ENCODE results near the gene ADORA2A.
A peak's percentile ranks its signal among the peaks of the same experiment; 100 is the strongest.

ADORA2A gene

GRCh38 chr22:24437091-24437490 lies 9.7 kb downstream of the ADORA2A start:
- no peak overlapping the region for H3K4me3 ChIP-seq (ENCODE audit: low read depth, low read length)
- no peak for TF ChIP-seq CTCF (IDR thresholded peaks at IDR 0.05; ENCODE audit: borderline replicate concordance, insufficient read depth, low read depth, low read length)

- no peak overlapping the region for H3K4me3 ChIP-seq (ENCODE audit: low read depth, low read length)
- peak; percentile 40 for TF ChIP-seq CTCF (IDR thresholded peaks at IDR 0.05; ENCODE audit: borderline replicate concordance, insufficient read depth, low read depth, low read length)
These were observed 10.4 kb downstream of the ADORA2A start for GRCh38 chr22:24437741-24438328.

GRCh38 chr22:24440270-24440717 lies 12.9 kb downstream of the ADORA2A start:
- no peak for TF ChIP-seq CTCF (IDR thresholded peaks at IDR 0.05; ENCODE audit: borderline replicate concordance, insufficient read depth, low read depth, low read length)
- H3K4me3 ChIP-seq (ENCODE audit: low read depth, low read length) = no peak overlapping the region

GRCh38 chr22:24440718-24441405 lies 13.5 kb downstream of the ADORA2A start:
- H3K4me3 ChIP-seq (ENCODE audit: low read depth, low read length) = no peak overlapping the region
- TF ChIP-seq CTCF (IDR thresholded peaks at IDR 0.05; ENCODE audit: borderline replicate concordance, insufficient read depth, low read depth, low read length) = no peak

- H3K4me3 ChIP-seq (ENCODE audit: low read depth, low read length) = no peak overlapping the region
- no peak for TF ChIP-seq CTCF (IDR thresholded peaks at IDR 0.05; ENCODE audit: borderline replicate concordance, insufficient read depth, low read depth, low read length)
These were observed 14.3 kb downstream of the ADORA2A start for GRCh38 chr22:24441406-24442351.

GRCh38 chr22:24442352-24442744 lies 14.9 kb downstream of the ADORA2A start:
- TF ChIP-seq CTCF (IDR thresholded peaks at IDR 0.05; ENCODE audit: borderline replicate concordance, insufficient read depth, low read depth, low read length) = no peak
- H3K4me3 ChIP-seq (ENCODE audit: low read depth, low read length) = no peak overlapping the region

Data from GM12875 (cell line).